Measurements from ENCODE around the gene UBC. TPM values are rescaled to one million over a fixed set of nuclear protein-coding genes. Genes with fewer than 3 reads are reported as not detected.
A peak's percentile ranks its signal among the peaks of the same experiment; 100 is the strongest.

UBC gene
- total RNA-seq, 1 experiment from 2014 or later: 1,259 TPM

DNA sequence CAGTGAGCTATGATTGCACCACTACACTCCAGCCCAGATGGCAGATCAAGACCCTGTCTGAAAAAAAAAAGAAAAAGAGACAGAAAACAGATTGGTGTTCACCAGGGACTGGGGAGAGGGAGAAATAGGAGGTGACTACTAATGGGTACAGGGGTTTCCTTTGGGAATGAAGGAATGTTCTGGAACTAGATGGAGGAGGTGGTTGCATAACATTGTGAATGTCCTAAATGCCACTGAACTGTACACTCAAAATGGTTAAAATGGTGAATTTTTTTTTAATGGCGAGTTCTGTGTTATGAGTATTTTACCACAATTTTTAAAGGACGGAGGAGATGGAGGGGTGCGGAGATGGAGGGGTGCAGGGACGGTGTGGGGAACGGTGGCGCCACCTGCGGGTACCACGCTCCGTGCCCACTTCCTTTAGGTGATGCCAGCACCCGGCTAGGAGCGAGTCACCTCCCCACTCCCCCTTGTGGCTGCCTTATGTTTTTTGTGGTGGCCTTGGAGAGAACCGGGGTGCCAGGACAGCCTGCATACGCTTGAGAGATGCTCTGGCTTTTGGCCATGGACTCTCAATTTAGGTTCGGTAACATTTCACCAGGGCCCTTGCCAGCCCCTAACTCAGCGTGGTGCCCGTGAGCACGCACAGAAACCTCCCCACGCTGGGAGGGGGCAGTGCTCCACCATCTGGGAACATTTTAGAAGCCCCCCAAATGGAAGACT is 16.1 kb downstream of the UBC start:
- ATAC-seq (peak; percentile 95), DNase-seq (ENCODE audit: low read depth, low spot score) (no peak)
- intact Hi-C loops (cut with micrococcal nuclease): loop anchor here (5.0 kb wide), 2 partner anchors 71 to 861 kb away; no protein-coding TSS in a partner anchor
- H3K27me3 ChIP-seq (ENCODE audit: insufficient read depth, low read length): no peaks in the 10 kb centered on the region
- H3K4me2 ChIP-seq (ENCODE audit: low read length): peak overlapping the region; percentile 30
- H4K20me1 ChIP-seq (ENCODE audit: insufficient read depth): no peaks in the 10 kb centered on the region
- H3K36me3 ChIP-seq (ENCODE audit: control insufficient read depth in 1 of 2, insufficient read depth in 2 of 2, low read length in 2 of 2): no peaks in the 10 kb centered on the region
- ChIA-PET CTCF (no interaction called here), POLR2A (no interaction called here), RAD21 (ENCODE audit: low non-redundant PET in 1 of 2, low total read pairs in 2 of 2, uncharacterized antibody in 2 of 2, unreplicated experiment in 2 of 2) (no interaction called here)
- no peaks in the 10 kb centered on the region for H3K9me3 ChIP-seq (ENCODE audit: control insufficient read depth in 1 of 2, insufficient read depth in 1 of 2, low read depth in 1 of 2, low read length in 2 of 2)
- H3K79me2 ChIP-seq (ENCODE audit: insufficient read depth, low read length): no peaks in the 10 kb centered on the region
- H2AFZ ChIP-seq (ENCODE audit: low read depth, low read length, poor library complexity, severe bottlenecking): no peak overlapping the region
- H3K9ac ChIP-seq (ENCODE audit: low read length): no peak overlapping the region
- BruUV-seq (replicated peaks): no TSS peak
- peaks cover 6 to 20% of the 10 kb centered on the region in 2 experiments; a peak in 3 of 4 replicates for H3K4me1 ChIP-seq (ENCODE audit: control insufficient read depth in 1 of 2, insufficient read depth in 2 of 2, low read length in 2 of 2)
- H3K27ac ChIP-seq (ENCODE audit: low read depth, low read length): no peak overlapping the region
- H3K4me3 ChIP-seq (replicated peaks in 1 of 2; ENCODE audit: low read depth in 1 of 2, low read length in 2 of 2): no peak overlapping the region
- no peaks in the 10 kb centered on the region for H3K9me2 ChIP-seq (ENCODE audit: insufficient read depth)
- no peak for TF ChIP-seq FOSL1 (IDR thresholded peaks at IDR 0.05; ENCODE audit: low read depth)
- TF ChIP-seq, protein P1, sequence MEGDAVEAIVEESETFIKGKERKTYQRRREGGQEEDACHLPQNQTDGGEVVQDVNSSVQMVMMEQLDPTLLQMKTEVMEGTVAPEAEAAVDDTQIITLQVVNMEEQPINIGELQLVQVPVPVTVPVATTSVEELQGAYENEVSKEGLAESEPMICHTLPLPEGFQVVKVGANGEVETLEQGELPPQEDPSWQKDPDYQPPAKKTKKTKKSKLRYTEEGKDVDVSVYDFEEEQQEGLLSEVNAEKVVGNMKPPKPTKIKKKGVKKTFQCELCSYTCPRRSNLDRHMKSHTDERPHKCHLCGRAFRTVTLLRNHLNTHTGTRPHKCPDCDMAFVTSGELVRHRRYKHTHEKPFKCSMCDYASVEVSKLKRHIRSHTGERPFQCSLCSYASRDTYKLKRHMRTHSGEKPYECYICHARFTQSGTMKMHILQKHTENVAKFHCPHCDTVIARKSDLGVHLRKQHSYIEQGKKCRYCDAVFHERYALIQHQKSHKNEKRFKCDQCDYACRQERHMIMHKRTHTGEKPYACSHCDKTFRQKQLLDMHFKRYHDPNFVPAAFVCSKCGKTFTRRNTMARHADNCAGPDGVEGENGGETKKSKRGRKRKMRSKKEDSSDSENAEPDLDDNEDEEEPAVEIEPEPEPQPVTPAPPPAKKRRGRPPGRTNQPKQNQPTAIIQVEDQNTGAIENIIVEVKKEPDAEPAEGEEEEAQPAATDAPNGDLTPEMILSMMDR (IDR thresholded peaks at IDR 0.05 in 2 of 3, conservative IDR thresholded peaks at IDR 0.05 in 1 of 3; ENCODE audit: borderline replicate concordance in 1 of 3, insufficient read depth in 1 of 3, low read depth in 2 of 3, low read length in 2 of 3): peak; percentile 84 to 99 (median 96)
- TF ChIP-seq YY1 (IDR thresholded peaks at IDR 0.05; ENCODE audit: extremely low read depth, insufficient replicate concordance, low read depth, low read length): peak; percentile 45
- TF ChIP-seq, protein P2, sequence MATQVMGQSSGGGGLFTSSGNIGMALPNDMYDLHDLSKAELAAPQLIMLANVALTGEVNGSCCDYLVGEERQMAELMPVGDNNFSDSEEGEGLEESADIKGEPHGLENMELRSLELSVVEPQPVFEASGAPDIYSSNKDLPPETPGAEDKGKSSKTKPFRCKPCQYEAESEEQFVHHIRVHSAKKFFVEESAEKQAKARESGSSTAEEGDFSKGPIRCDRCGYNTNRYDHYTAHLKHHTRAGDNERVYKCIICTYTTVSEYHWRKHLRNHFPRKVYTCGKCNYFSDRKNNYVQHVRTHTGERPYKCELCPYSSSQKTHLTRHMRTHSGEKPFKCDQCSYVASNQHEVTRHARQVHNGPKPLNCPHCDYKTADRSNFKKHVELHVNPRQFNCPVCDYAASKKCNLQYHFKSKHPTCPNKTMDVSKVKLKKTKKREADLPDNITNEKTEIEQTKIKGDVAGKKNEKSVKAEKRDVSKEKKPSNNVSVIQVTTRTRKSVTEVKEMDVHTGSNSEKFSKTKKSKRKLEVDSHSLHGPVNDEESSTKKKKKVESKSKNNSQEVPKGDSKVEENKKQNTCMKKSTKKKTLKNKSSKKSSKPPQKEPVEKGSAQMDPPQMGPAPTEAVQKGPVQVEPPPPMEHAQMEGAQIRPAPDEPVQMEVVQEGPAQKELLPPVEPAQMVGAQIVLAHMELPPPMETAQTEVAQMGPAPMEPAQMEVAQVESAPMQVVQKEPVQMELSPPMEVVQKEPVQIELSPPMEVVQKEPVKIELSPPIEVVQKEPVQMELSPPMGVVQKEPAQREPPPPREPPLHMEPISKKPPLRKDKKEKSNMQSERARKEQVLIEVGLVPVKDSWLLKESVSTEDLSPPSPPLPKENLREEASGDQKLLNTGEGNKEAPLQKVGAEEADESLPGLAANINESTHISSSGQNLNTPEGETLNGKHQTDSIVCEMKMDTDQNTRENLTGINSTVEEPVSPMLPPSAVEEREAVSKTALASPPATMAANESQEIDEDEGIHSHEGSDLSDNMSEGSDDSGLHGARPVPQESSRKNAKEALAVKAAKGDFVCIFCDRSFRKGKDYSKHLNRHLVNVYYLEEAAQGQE (IDR thresholded peaks at IDR 0.05; ENCODE audit: low read depth): no peak
- no peak for TF ChIP-seq TCF7L2 (IDR thresholded peaks at IDR 0.05; ENCODE audit: borderline replicate concordance, extremely low read depth, insufficient read depth, insufficient read length)
- TF ChIP-seq SIN3A (IDR thresholded peaks at IDR 0.05; ENCODE audit: low read depth): no peak
- TF ChIP-seq JUND (IDR thresholded peaks at IDR 0.05): no peak
- no peak for TF ChIP-seq ELF1 (IDR thresholded peaks at IDR 0.05; ENCODE audit: borderline replicate concordance, low read depth)
- TF ChIP-seq POLR2AphosphoS5 (IDR thresholded peaks at IDR 0.05; ENCODE audit: low read depth, low read length): no peak
- TF ChIP-seq, protein P3, sequence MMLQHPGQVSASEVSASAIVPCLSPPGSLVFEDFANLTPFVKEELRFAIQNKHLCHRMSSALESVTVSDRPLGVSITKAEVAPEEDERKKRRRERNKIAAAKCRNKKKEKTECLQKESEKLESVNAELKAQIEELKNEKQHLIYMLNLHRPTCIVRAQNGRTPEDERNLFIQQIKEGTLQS (IDR thresholded peaks at IDR 0.05): no peak
- TF ChIP-seq, protein P4, sequence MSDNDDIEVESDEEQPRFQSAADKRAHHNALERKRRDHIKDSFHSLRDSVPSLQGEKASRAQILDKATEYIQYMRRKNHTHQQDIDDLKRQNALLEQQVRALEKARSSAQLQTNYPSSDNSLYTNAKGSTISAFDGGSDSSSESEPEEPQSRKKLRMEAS (IDR thresholded peaks at IDR 0.05): no peak
- no peak for TF ChIP-seq POLR2A (IDR thresholded peaks at IDR 0.05; ENCODE audit: borderline replicate concordance, extremely low read depth, insufficient read depth, insufficient read length)
- TF ChIP-seq EZH2phosphoT487 (IDR thresholded peaks at IDR 0.05; ENCODE audit: borderline replicate concordance): no peak
- peak; percentile 88 for TF ChIP-seq RAD21 (IDR thresholded peaks at IDR 0.05; ENCODE audit: low read depth)
- no peak for TF ChIP-seq CEBPB (IDR thresholded peaks at IDR 0.05; ENCODE audit: low read depth)
- no peak for TF ChIP-seq ZFX (IDR thresholded peaks at IDR 0.05)
- no peak for TF ChIP-seq ZNF274 (IDR thresholded peaks at IDR 0.05; ENCODE audit: low read depth, low read length)
- TF ChIP-seq EZH2 (IDR thresholded peaks at IDR 0.05): no peak
- TF ChIP-seq SRF (IDR thresholded peaks at IDR 0.05; ENCODE audit: low read depth): no peak
- no peak for TF ChIP-seq EGR1 (IDR thresholded peaks at IDR 0.05; ENCODE audit: low read depth)
